Suppressor macrophage (primary cell): ENCODE measurements around the gene GDF15.
"Not testable (repeated sequence)": the region's sequence is repeated elsewhere in the genome, so short reads cannot be mapped to it uniquely, and the experiment has no call there.

Experiments
- DNase-seq, 4 experiments: peaks; one replicate each; pipeline ENCODE4 v3.0.0-alpha.2; 2020 to 2022
- total RNA-seq, 17 experiments: gene quantifications; one replicate each; lab custom pipeline; 2026; ENCODE audit warnings: mixed read lengths in 6 of 17, inconsistent platforms in 3 of 17; lab: John Stamatoyannopoulos, UW

Gene GDF15, protein sequence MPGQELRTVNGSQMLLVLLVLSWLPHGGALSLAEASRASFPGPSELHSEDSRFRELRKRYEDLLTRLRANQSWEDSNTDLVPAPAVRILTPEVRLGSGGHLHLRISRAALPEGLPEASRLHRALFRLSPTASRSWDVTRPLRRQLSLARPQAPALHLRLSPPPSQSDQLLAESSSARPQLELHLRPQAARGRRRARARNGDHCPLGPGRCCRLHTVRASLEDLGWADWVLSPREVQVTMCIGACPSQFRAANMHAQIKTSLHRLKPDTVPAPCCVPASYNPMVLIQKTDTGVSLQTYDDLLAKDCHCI
- total RNA-seq: 4.4 to 67.4 (median 29.7) reads per million in 17 experiments

DNA sequence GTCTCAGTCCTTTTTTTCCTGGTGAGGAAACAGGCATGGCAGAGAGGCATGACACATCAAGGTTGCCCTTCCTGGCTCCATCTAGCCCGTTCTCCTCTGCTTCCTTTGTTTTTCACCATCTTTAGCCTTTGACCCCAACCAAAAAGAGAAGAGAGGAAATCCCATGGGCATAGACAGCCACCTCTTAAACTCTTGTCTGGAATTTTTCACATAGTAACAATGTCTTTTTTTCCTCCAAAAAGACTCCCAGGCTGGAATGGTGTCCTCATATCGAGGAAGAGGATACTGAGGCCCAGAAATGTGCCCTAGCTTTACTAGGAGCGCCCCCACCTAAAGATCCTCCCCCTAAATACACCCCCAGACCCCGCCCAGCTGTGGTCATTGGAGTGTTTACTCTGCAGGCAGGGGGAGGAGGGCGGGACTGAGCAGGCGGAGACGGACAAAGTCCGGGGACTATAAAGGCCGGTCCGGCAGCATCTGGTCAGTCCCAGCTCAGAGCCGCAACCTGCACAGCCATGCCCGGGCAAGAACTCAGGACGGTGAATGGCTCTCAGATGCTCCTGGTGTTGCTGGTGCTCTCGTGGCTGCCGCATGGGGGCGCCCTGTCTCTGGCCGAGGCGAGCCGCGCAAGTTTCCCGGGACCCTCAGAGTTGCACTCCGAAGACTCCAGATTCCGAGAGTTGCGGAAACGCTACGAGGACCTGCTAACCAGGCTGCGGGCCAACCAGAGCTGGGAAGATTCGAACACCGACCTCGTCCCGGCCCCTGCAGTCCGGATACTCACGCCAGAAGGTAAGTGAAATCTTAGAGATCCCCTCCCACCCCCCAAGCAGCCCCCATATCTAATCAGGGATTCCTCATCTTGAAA is at the start of gene GDF15:
Gene GDF15 (plus strand): TSS at position 484 of the 868 bp plus-strand sequence. CDS start 32 bp downstream, at position 516.
- DNase-seq: peak; percentile 89 to 93 (median 90)

DNA sequence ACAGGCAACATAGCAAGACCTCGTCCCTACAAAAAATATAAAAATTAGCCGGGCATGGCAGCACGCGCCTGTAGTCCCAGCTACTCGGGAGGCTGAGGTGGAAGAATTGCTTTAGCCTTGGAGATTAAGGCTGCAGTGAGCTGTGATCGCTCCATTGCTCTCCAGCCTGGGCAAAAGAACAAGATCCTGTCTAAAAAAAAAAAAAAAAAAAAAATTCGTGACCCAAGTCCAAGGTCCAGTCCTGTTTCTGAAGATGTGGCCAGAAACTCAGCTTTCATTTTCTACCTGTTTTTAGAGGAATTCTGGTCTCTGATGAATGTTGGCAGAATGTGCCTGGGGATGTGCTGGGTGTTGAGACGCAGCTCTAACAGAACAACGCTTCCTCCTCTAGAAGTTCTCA is 47.4 kb upstream of the GDF15 start:
- peak in 2 of 4 experiments; percentile 20 to 36 for DNase-seq

DNA sequence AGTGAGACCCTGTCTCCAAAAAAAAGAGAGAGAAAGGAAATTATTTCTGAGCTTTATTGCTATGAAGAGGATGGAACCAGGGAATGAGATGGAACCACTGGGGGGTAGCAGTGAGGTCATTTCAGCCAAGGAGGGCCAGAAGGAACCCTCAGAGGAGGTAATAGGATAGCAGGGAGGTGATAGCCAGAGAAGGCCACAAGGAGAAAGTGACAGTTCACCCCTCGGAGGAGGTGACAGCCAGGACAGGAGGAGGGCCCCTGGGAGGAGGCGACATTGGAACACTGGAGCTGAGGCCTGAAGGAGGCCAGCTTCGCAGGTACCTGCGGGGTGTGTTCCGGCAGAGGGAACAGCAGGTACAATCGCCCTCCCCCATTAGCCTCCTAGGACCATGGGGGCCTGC is 46.2 kb upstream of the GDF15 start:
- peak in 3 of 4 experiments; percentile 36 to 38 (median 37) for DNase-seq

DNA sequence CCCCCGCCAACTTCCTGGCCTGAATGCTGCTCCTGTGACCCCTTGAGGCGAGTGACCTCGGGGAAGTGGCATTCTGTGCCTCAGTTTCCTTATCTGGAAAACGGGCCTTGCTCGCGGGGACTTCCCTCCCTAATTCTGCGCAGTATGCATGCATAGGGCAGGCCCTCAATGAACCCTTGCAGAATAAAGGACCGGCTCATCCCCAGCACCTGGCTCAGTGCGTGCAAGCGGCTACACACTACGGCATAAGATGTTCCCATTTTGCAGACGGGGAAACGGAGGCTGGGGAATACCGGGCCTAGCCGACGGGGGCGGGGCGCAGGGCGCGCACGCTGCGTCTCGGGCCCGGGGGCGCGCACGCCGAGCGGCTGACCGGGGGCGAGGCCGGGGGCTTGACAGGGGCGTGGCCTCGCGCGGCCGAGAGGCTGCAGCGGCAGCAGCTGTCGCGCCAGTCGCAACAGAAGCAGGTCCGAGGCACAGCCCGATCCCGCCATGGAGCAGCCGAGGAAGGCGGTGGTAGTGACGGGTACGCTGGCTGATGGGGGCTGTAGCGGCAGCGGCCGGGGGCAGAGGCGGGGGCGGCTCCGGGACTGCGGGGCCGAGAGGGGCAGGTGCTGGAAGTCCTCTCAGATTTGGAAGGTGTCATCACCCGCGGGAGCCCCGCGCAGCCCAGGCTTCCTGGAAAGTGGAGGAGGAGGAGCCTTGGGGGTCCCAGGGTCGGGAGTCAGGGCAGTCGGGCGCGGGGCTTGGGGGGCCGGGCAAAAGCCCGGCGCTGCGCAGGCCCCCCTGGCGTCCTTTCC is 45.6 kb upstream of the GDF15 start, which contains the start of gene PGPEP1:
Gene PGPEP1 (plus strand): TSS at position 409 of the 800 bp plus-strand sequence. CDS start 84 bp downstream, at position 493.
- peak; percentile 71 to 93 (median 86) for DNase-seq

DNA sequence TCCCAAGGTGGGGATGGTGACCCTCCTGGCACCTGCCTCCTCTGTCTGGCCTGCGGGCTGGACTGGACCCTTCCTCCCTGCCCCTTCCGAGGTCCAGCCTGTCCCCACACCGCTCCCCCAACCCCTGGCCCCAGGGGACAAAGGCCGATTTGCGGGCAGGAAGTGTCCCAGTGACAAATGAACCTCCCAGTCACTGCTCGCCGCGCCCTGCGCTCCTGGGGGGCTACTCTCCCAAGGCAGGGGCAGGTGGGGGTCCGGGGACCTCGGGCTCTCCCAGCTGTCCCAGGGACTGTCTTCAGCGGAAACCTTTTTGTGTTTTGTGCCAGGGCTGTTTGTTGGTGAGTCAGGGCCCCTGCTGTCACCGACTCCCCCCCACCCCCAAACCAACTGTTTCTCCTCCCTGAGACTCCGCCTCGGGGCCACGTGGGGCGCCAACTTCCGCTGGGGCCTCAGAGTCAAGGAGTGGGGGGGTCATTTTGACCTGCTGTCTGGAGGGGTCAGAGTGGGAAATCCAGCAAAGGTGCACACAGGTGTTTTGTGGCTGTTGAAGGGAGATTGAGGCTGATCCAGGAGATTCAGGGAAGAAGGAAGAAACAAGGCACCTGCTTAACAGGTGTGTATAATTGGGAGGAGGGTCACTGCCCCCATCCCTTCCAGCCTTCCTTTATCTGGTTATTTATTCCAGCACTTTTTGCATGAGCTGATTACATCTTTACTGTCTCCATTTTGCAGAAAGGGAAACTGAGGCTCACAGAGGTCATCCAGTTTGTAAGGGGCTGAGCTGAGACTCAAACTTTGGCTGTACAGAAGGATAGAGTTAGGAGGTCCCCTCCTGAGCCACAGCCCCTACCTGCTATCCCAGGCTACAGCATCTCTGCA is 44.7 kb upstream of the GDF15 start:
- DNase-seq: peak; percentile 73 to 88 (median 78)

GRCh38 chr19:18342090-18342632 is 43.8 kb upstream of the GDF15 start:
- DNase-seq: no peak

- no peak for DNase-seq
These were observed 41.4 kb upstream of the GDF15 start for GRCh38 chr19:18344582-18344950.

- DNase-seq: no peak
These were observed 40.7 kb upstream of the GDF15 start for GRCh38 chr19:18345296-18345695.

DNA sequence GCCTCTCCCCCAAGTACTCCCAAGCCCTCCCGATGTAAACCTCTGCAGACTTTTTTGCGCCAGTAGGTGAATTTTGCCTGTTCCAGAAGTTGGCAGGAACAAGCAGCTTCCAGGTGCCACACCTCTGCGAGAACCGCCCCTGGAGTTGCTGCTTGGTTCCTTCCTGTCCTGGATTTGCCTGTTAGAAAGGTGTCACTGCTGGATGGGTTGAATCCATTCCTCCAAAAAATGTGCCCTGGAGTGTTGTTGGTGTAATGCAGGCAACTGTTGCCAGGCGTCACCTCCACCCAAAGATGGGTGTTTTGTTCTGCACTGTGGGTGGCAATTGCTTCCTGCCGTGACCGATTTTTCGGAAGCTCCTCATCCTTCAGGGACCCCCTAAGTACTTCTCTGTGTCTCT is 39.9 kb upstream of the GDF15 start:
- DNase-seq: no peak

- no peak for DNase-seq
These were observed 37.8 kb upstream of the GDF15 start for GRCh38 chr19:18348171-18348570.

DNA sequence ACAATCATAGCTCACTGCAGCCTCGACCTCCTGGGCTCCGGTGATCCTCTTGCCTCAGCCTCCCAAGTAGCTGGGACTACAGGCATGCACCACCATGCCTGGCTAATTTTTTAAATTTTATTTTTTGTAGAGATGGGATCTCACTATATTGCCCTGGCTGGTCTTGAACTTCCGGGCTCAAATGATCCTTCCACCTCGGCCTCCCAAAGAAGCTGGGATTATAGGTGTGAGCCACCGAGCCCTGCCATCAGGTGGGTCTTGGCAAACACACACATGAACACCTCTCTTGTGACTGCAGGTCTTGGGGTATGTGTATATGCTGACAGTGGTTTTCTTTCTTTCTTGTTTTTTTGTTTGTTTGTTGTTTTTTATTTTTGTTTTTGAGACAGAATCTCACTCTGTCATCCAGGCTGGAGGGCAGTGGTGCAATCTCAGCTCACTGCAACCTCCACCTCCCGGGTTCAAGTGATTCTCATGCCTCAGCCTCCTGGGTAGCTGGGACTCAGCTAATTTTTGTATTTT is 37.1 kb upstream of the GDF15 start:
- DNase-seq: not testable (repeated sequence)

- DNase-seq: peak; percentile 71 to 83 (median 78)
These were observed 36.3 kb upstream of the GDF15 start for GRCh38 chr19:18349524-18350128.

GRCh38 chr19:18350490-18350889 is 35.5 kb upstream of the GDF15 start:
- DNase-seq: no peak

- DNase-seq: no peak
These were observed 34.4 kb upstream of the GDF15 start for GRCh38 chr19:18351544-18351943.

GRCh38 chr19:18353378-18354005 is 32.5 kb upstream of the GDF15 start:
- DNase-seq: no peak

DNA sequence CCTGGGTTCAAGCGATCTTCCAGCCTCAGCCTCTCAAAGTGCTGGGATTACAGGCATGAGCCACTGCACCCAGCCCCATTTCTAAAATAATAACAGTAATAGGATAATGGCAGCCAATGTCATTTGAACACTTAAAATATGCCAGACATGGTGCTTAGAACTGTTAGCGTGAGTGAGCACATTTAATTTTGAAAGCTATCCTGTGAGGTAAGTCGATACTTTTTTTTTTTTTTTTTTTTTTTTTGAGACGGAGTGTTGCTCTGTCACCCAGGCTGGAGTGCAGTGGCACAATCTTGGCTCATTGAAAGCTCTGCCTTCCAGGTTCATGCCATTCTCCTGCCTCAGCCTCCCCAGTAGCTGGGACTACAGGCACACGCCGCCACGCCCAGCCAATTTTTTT is 31.2 kb upstream of the GDF15 start:
- not testable (repeated sequence) for DNase-seq

DNA sequence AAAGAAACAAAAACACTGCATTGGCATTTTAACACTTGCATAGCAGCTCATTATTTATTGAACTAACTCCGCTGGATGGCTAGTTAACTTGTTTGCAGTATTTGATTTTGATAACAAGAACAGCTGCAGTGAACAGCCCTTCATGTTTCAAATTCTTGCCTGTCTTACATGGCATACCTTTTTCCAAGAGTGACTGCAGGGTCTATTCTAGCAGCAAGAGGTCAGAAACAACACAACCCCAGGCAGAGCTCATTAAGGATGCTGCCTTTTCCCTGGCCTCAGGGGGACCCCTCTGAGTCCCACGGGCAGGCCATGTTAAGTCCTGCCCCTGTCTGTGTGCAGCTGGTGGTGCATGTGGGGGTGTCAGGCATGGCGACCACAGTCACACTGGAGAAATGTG is 28.9 kb upstream of the GDF15 start:
- no peak for DNase-seq

GRCh38 chr19:18361646-18362045 is 24.3 kb upstream of the GDF15 start:
- DNase-seq: no peak

GRCh38 chr19:18362934-18363542 is 22.9 kb upstream of the GDF15 start:
- no peak for DNase-seq

DNA sequence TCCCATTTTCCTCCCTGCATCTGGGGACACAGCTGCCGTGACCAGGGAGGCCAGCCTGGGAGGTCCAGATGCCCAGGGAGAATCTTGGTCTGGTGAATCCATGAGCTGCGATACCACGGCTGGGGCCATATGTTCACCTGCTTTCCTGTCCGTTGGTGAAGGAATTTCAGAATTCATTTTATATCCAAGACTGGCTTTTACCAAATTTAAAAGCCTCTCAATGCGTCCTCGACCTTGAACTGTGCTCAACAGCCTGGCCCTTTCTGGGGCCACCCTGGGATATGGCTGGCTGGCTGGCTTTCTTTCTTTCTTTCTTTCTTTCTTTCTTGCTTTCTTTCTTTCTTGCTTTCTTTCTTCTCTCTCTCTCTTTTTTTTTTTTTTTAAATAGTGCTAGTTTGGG is 22.2 kb upstream of the GDF15 start:
- no peak for DNase-seq
